ENCODE data around the gene NCBP3.

GRCh38 chr17:3847165-3847670 lies 1.2 kb upstream of the NCBP3 start:
- TF ChIP-seq TAF1 (IDR thresholded peaks at IDR 0.05; ENCODE audit: low read depth, low read length) (no peak), POLR2A (IDR thresholded peaks at IDR 0.05; ENCODE audit: low read depth, low read length) (no peak), POLR2AphosphoS5 (IDR thresholded peaks at IDR 0.05; ENCODE audit: low read depth, low read length) (no peak), PAX5 (IDR thresholded peaks at IDR 0.05; ENCODE audit: insufficient read depth, low read length, severe bottlenecking) (no peak), SPI1 (IDR thresholded peaks at IDR 0.05; ENCODE audit: low read depth, low read length) (no peak)
